HFF-Myc (cell line): ENCODE data around the gene SLC25A1.

ENCODE experiments used
- DNase-seq: peaks from one replicate; pipeline ENCODE4 v3.0.0-alpha.2; 2011; ENCODE audit warnings: low read depth; ENCODE audit errors: extremely low read depth
- H3K4me3 ChIP-seq: replicated peaks from 2 replicates; pipeline ENCODE4 v1.5.1; 2011; ENCODE audit warnings: low read depth, mild to moderate bottlenecking, control low read depth, low read length
- CTCF ChIP-seq: IDR thresholded peaks from 2 replicates; pipeline ENCODE4 v1.5.1; 2012; ENCODE audit warnings: mild to moderate bottlenecking, low read depth, low read length, control low read depth; ENCODE audit errors: missing control alignments

Gene SLC25A1

GRCh38 chr22:19149047-19149883, 29.3 kb downstream of the SLC25A1 start:
- no peak overlapping the region for H3K4me3 ChIP-seq
- no peak for DNase-seq
- no peak for TF ChIP-seq CTCF

- TF ChIP-seq CTCF: no peak
- DNase-seq: no peak
- no peak overlapping the region for H3K4me3 ChIP-seq
These were observed 30.0 kb downstream of the SLC25A1 start for GRCh38 chr22:19148417-19149046.

- no peak for TF ChIP-seq CTCF
- no peak overlapping the region for H3K4me3 ChIP-seq
- DNase-seq: no peak
These were observed 31.2 kb downstream of the SLC25A1 start for GRCh38 chr22:19147195-19147780.

- no peak for TF ChIP-seq CTCF
- no peak overlapping the region for H3K4me3 ChIP-seq
- DNase-seq: no peak
These were observed 32.1 kb downstream of the SLC25A1 start for GRCh38 chr22:19146215-19146968.

GRCh38 chr22:19143967-19144400, 34.6 kb downstream of the SLC25A1 start:
- TF ChIP-seq CTCF: no peak
- peak overlapping the region; percentile 98 for H3K4me3 ChIP-seq
- DNase-seq: no peak

- no peak for TF ChIP-seq CTCF
- no peak for DNase-seq
- peak overlapping the region; percentile 98 for H3K4me3 ChIP-seq
These were observed 35.3 kb downstream of the SLC25A1 start for GRCh38 chr22:19143212-19143611.
